AG09319 (cell line): ENCODE measurements around the gene ENDOG.
"Not testable (repeated sequence)": the region's sequence is repeated elsewhere in the genome, so short reads cannot be mapped to it uniquely, and the experiment has no call there.

Experiments
- DNase-seq: peaks from one replicate; pipeline ENCODE4 v3.0.0-alpha.2; 2010; ENCODE audit warnings: low read depth; ENCODE audit errors: extremely low read depth
- CTCF ChIP-seq: IDR thresholded peaks from 2 replicates; pipeline ENCODE4 v1.5.1; 2011; ENCODE audit warnings: low read depth, mild to moderate bottlenecking, inconsistent platforms, low read length, moderate library complexity

The ENDOG gene

GRCh38 chr9:128788445-128788844 is 29.9 kb upstream of the ENDOG start:
- no peak for TF ChIP-seq CTCF

GRCh38 chr9:128790536-128790935 is 27.8 kb upstream of the ENDOG start:
- no peak for DNase-seq
- TF ChIP-seq CTCF, result no peak

More at GRCh38 chr9:128788445-128788844, 29.9 kb upstream of the ENDOG start:
- no peak for DNase-seq

- no peak for TF ChIP-seq CTCF
Measured at GRCh38 chr9:128792134-128792533, 26.2 kb upstream of the ENDOG start.

GRCh38 chr9:128792978-128793686 is 25.2 kb upstream of the ENDOG start:
- no peak for DNase-seq
- no peak for TF ChIP-seq CTCF

More at GRCh38 chr9:128792134-128792533, 26.2 kb upstream of the ENDOG start:
- DNase-seq, result no peak

- not testable (repeated sequence) for DNase-seq
Measured at GRCh38 chr9:128794961-128795360, 23.3 kb upstream of the ENDOG start.

- TF ChIP-seq CTCF, result no peak
- no peak for DNase-seq
Measured at GRCh38 chr9:128798896-128799295, 19.4 kb upstream of the ENDOG start.

GRCh38 chr9:128800061-128800460 is 18.2 kb upstream of the ENDOG start:
- TF ChIP-seq CTCF, result no peak

GRCh38 chr9:128802482-128802881 is 15.8 kb upstream of the ENDOG start:
- DNase-seq, result no peak
- no peak for TF ChIP-seq CTCF

More at GRCh38 chr9:128800061-128800460, 18.2 kb upstream of the ENDOG start:
- no peak for DNase-seq
